GM23338 (cell line): Measurements from ENCODE around the gene CYP2W1. TPM values are rescaled to one million over a fixed set of nuclear protein-coding genes. Genes with fewer than 3 reads are reported as not detected.

Experiments
- ATAC-seq: fragments of 200-7000 bp; cut with Tn5 transposase; 3 replicates; pipeline ENCODE4 v1.9.1; 2020
- DNase-seq: peaks from one replicate; pipeline ENCODE4 v3.0.0-alpha.2; 2015; ENCODE audit warnings: low spot score
- H2AFZ ChIP-seq: fragments of 200-600 bp; sonication (generic); 2 replicates; pipeline ENCODE4 v1.8.0; 2016; ENCODE audit warnings: antibody characterized with exemption, mild to moderate bottlenecking, moderate library complexity
- H3F3A ChIP-seq: fragments of 200-600 bp; sonication (generic); replicated peaks from 2 replicates; pipeline ENCODE4 v1.8.0; 2017; ENCODE audit warnings: antibody characterized with exemption, mixed run types, low read depth
- H3K27ac ChIP-seq: fragments of 200-600 bp; sonication (generic); 2 replicates; pipeline ENCODE4 v1.6.1; 2016; ENCODE audit warnings: low read depth
- H3K27me3 ChIP-seq: fragments of 200-600 bp; sonication (generic); 2 replicates; pipeline ENCODE4 v1.8.0; 2016; ENCODE audit warnings: mild to moderate bottlenecking, mixed run types, moderate library complexity; ENCODE audit not compliant: insufficient read depth
- H3K36me3 ChIP-seq: fragments of 200-600 bp; sonication (generic); 2 replicates; pipeline ENCODE4 v1.8.0; 2016; ENCODE audit warnings: mild to moderate bottlenecking; ENCODE audit not compliant: insufficient read depth
- H3K4me1 ChIP-seq: fragments of 200-600 bp; sonication (generic); 2 replicates; pipeline ENCODE4 v1.8.0; 2016; ENCODE audit warnings: mild to moderate bottlenecking, moderate library complexity; ENCODE audit not compliant: insufficient read depth
- H3K4me2 ChIP-seq: fragments of 200-600 bp; sonication (generic); 2 replicates; pipeline ENCODE4 v1.7.1; 2017; ENCODE audit warnings: mixed run types
- H3K4me3 ChIP-seq: fragments of 200-600 bp; sonication (generic); 2 replicates; pipeline ENCODE4 v1.6.1; 2016; ENCODE audit warnings: mixed run types
- H3K79me2 ChIP-seq: fragments of 200-600 bp; sonication (generic); replicated peaks from 2 replicates; pipeline ENCODE4 v1.8.0; 2017; ENCODE audit warnings: mild to moderate bottlenecking; ENCODE audit not compliant: insufficient read depth
- H3K9me2 ChIP-seq: fragments of 200-600 bp; sonication (generic); 2 replicates; pipeline ENCODE4 v1.8.0; 2017; ENCODE audit not compliant: insufficient read depth
- H4K20me1 ChIP-seq: fragments of 200-600 bp; sonication (generic); replicated peaks from 2 replicates; pipeline ENCODE4 v1.8.0; 2017; ENCODE audit warnings: mild to moderate bottlenecking; ENCODE audit not compliant: insufficient read depth
- H3K27ac Mint-ChIP-seq: 2 replicates; pipeline ENCODE4 v1.8.0; 2020; ENCODE audit warnings: inconsistent platforms, mild to moderate bottlenecking, moderate library complexity, mixed read lengths
- H3K27me3 Mint-ChIP-seq: 3 replicates; pipeline ENCODE4 v1.8.0; 2022; ENCODE audit warnings: low read depth, mild to moderate bottlenecking, moderate library complexity, mixed read lengths, inconsistent platforms; ENCODE audit not compliant: insufficient read depth, poor library complexity
- H3K36me3 Mint-ChIP-seq: 3 replicates; pipeline ENCODE4 v1.8.0; 2021; ENCODE audit warnings: low read depth, mild to moderate bottlenecking, inconsistent platforms, moderate library complexity, mixed read lengths
- H3K4me1 Mint-ChIP-seq: 3 replicates; pipeline ENCODE4 v1.8.0; 2020; ENCODE audit warnings: mild to moderate bottlenecking, inconsistent platforms, mixed read lengths
- H3K4me3 Mint-ChIP-seq: 3 replicates; pipeline ENCODE4 v1.8.0; 2021; ENCODE audit warnings: moderate library complexity, mild to moderate bottlenecking, inconsistent platforms, mixed read lengths
- H3K9me3 Mint-ChIP-seq: 3 replicates; pipeline ENCODE4 v1.8.0; 2020; ENCODE audit warnings: moderate library complexity, mild to moderate bottlenecking, inconsistent platforms, mixed read lengths
- CREB1 ChIP-seq: fragments of 250-450 bp; sonication (Bioruptor Pico); IDR thresholded peaks from 2 replicates; pipeline ENCODE4 v1.5.0; 2020; ENCODE audit warnings: low read depth, mild to moderate bottlenecking, moderate library complexity
- EZH2 ChIP-seq: fragments of 200-600 bp; sonication (generic); IDR thresholded peaks from one replicate; pipeline ENCODE4 v1.8.0; 2017; ENCODE audit warnings: antibody characterized with exemption, mild to moderate bottlenecking, low read depth; ENCODE audit not compliant: unreplicated experiment
- EZH2phosphoT487 ChIP-seq: fragments of 200-600 bp; sonication (generic); IDR thresholded peaks from one replicate; pipeline ENCODE4 v1.8.1; 2018; ENCODE audit warnings: antibody characterized with exemption; ENCODE audit not compliant: unreplicated experiment
- NANOG ChIP-seq: IDR thresholded peaks from 2 replicates; pipeline ENCODE4 v1.6.1; 2016; ENCODE audit warnings: antibody characterized with exemption, borderline replicate concordance
- STAT1 ChIP-seq: IDR thresholded peaks from one replicate; pipeline ENCODE4 v1.6.1; 2016; ENCODE audit warnings: antibody characterized with exemption; ENCODE audit not compliant: unreplicated experiment
- ZNF114 ChIP-seq: fragments of 250-450 bp; sonication (Bioruptor Pico); IDR thresholded peaks from 2 replicates; pipeline ENCODE4 v1.5.0; 2020; ENCODE audit warnings: mild to moderate bottlenecking, moderate library complexity
- ZNF331 ChIP-seq: fragments of 250-450 bp; sonication (Bioruptor Pico); IDR thresholded peaks from 2 replicates; pipeline ENCODE4 v1.5.0; 2020; ENCODE audit warnings: low read depth, mild to moderate bottlenecking, moderate library complexity
- polyA plus RNA-seq: library from polyadenylated mRNA; unstranded; fragments of >200 nt; fragmentation: Nextera tagmentation; extraction: Ambion mirVana; gene quantifications from 2 replicates; pipeline ENCODE4 v1.2.1, GENCODE V29; 2016
- total RNA-seq: library from RNA; depleted of rRNA; stranded (reverse); fragments of >200 nt; shearing (Covaris generic); gene quantifications from 2 replicates; pipeline ENCODE4 v1.2.3, GENCODE V29; 2014
- TF ChIP-seq, protein P1 (sequence below): IDR thresholded peaks from one replicate; pipeline ENCODE4 v1.6.1; 2018; ENCODE audit warnings: antibody characterized with exemption; ENCODE audit not compliant: unreplicated experiment
- TF ChIP-seq, protein P2 (sequence below): fragments of 250-450 bp; sonication (Bioruptor Pico); IDR thresholded peaks from 2 replicates; pipeline ENCODE4 v1.5.0; 2020; ENCODE audit warnings: mild to moderate bottlenecking, moderate library complexity

The CYP2W1 gene
- total and polyA plus RNA-seq, 2 experiments from 2014 or later, result not detected

DNA sequence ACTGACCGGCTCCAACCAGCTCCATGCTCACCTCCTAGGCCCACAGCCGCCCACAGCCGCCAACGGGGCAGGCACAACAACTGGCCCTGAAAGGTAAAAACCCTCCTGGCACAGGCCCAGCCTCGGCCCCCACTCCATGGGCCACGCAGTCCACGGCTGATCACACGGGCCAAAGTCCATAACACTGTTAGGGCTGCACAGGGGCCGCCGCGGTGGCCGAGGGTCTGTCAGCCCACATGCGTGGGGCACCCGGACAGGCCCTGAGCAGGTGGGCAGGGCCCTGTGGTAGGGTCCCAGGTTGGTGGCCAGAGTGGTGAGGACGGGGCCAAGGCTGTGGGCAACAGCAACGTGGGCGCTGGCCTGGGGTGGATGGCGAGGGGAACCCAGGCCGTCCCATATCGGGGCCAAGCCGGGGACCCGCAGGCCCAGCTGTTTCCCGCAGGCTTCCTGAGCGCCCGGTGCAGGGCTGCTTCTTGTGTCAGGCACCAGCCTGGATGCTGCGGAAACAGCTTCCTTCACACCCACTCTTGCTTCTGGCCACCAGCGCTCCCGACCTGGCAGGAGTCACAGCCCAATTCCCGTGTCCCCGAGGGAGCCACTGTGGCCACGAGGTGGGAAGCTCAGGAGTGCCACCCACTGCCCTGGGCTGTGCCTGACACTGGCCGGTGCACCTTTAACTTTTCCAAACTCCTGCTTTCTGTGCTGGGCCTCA is 29.2 kb downstream of the CYP2W1 start:
- Histone ChIP-seq H4K20me1 (peaks cover 11% of the 10 kb centered on the region; the same call in 1 of the 2 replicates), H3K27me3 (no peaks in the 10 kb centered on the region), H3K4me1 (no peaks in the 10 kb centered on the region), H3K36me3 (no peaks in the 10 kb centered on the region), H3K79me2 (0 out of 2 replicates have a peak, but pooled peaks cover 9% of the 10 kb centered on the region), H3F3A (0 out of 2 replicates have a peak, but pooled peaks cover 3% of the 10 kb centered on the region), H3K4me2 (no peak overlapping the region), H3K4me3 (no peak overlapping the region), H3K9me2 (no peaks in the 10 kb centered on the region), H2AFZ (no peak overlapping the region), H3K27ac (no peak overlapping the region)
- Mint-ChIP-seq H3K4me3 (no peak overlapping the region), H3K27ac (no peak overlapping the region), H3K27me3 (peaks cover 17% of the 10 kb centered on the region), H3K4me1 (no peaks in the 10 kb centered on the region), H3K36me3 (peaks cover 9% of the 10 kb centered on the region; the same call in 2 of the 3 replicates), H3K9me3 (no peaks in the 10 kb centered on the region)
- TF ChIP-seq CREB1 (no peak), ZNF331 (CRISPR knock-in tag) (no peak), ZNF114 (CRISPR knock-in tag) (no peak), NANOG (no peak), EZH2 (no peak), STAT1 (no peak), EZH2phosphoT487 (no peak)
- TF ChIP-seq, protein P1, sequence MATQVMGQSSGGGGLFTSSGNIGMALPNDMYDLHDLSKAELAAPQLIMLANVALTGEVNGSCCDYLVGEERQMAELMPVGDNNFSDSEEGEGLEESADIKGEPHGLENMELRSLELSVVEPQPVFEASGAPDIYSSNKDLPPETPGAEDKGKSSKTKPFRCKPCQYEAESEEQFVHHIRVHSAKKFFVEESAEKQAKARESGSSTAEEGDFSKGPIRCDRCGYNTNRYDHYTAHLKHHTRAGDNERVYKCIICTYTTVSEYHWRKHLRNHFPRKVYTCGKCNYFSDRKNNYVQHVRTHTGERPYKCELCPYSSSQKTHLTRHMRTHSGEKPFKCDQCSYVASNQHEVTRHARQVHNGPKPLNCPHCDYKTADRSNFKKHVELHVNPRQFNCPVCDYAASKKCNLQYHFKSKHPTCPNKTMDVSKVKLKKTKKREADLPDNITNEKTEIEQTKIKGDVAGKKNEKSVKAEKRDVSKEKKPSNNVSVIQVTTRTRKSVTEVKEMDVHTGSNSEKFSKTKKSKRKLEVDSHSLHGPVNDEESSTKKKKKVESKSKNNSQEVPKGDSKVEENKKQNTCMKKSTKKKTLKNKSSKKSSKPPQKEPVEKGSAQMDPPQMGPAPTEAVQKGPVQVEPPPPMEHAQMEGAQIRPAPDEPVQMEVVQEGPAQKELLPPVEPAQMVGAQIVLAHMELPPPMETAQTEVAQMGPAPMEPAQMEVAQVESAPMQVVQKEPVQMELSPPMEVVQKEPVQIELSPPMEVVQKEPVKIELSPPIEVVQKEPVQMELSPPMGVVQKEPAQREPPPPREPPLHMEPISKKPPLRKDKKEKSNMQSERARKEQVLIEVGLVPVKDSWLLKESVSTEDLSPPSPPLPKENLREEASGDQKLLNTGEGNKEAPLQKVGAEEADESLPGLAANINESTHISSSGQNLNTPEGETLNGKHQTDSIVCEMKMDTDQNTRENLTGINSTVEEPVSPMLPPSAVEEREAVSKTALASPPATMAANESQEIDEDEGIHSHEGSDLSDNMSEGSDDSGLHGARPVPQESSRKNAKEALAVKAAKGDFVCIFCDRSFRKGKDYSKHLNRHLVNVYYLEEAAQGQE, result no peak
- TF ChIP-seq, protein P2, sequence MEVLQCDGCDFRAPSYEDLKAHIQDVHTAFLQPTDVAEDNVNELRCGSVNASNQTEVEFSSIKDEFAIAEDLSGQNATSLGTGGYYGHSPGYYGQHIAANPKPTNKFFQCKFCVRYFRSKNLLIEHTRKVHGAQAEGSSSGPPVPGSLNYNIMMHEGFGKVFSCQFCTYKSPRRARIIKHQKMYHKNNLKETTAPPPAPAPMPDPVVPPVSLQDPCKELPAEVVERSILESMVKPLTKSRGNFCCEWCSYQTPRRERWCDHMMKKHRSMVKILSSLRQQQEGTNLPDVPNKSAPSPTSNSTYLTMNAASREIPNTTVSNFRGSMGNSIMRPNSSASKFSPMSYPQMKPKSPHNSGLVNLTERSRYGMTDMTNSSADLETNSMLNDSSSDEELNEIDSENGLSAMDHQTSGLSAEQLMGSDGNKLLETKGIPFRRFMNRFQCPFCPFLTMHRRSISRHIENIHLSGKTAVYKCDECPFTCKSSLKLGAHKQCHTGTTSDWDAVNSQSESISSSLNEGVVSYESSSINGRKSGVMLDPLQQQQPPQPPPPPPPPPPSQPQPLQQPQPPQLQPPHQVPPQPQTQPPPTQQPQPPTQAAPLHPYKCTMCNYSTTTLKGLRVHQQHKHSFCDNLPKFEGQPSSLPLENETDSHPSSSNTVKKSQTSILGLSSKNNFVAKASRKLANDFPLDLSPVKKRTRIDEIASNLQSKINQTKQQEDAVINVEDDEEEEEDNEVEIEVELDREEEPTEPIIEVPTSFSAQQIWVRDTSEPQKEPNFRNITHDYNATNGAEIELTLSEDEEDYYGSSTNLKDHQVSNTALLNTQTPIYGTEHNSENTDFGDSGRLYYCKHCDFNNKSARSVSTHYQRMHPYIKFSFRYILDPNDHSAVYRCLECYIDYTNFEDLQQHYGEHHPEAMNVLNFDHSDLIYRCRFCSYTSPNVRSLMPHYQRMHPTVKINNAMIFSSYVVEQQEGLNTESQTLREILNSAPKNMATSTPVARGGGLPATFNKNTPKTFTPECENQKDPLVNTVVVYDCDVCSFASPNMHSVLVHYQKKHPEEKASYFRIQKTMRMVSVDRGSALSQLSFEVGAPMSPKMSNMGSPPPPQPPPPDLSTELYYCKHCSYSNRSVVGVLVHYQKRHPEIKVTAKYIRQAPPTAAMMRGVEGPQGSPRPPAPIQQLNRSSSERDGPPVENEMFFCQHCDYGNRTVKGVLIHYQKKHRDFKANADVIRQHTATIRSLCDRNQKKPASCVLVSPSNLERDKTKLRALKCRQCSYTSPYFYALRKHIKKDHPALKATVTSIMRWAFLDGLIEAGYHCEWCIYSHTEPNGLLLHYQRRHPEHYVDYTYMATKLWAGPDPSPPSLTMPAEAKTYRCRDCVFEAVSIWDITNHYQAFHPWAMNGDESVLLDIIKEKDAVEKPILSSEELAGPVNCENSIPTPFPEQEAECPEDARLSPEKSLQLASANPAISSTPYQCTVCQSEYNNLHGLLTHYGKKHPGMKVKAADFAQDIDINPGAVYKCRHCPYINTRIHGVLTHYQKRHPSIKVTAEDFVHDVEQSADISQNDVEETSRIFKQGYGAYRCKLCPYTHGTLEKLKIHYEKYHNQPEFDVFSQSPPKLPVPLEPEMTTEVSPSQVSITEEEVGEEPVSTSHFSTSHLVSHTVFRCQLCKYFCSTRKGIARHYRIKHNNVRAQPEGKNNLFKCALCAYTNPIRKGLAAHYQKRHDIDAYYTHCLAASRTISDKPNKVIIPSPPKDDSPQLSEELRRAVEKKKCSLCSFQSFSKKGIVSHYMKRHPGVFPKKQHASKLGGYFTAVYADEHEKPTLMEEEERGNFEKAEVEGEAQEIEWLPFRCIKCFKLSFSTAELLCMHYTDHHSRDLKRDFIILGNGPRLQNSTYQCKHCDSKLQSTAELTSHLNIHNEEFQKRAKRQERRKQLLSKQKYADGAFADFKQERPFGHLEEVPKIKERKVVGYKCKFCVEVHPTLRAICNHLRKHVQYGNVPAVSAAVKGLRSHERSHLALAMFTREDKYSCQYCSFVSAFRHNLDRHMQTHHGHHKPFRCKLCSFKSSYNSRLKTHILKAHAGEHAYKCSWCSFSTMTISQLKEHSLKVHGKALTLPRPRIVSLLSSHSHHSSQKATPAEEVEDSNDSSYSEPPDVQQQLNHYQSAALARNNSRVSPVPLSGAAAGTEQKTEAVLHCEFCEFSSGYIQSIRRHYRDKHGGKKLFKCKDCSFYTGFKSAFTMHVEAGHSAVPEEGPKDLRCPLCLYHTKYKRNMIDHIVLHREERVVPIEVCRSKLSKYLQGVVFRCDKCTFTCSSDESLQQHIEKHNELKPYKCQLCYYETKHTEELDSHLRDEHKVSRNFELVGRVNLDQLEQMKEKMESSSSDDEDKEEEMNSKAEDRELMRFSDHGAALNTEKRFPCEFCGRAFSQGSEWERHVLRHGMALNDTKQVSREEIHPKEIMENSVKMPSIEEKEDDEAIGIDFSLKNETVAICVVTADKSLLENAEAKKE, result no peak
- peak; percentile 9; the same call in 2 of the 3 replicates for ATAC-seq
- DNase-seq, result no peak
